Measurements from ENCODE around the gene LMX1A.

Gene LMX1A

GRCh38 chr1:165239873-165240272 is 116.6 kb downstream of the LMX1A start:
- no peak for ATAC-seq
- TF ChIP-seq POU6F1 (CRISPR knock-in tag; IDR thresholded peaks at IDR 0.05; ENCODE audit: borderline replicate concordance, low read depth) (no peak), ZC3H10 (CRISPR knock-in tag; IDR thresholded peaks at IDR 0.05) (no peak), TCF4 (CRISPR knock-in tag; IDR thresholded peaks at IDR 0.05; ENCODE audit: borderline replicate concordance) (no peak), ZNF70 (CRISPR knock-in tag; IDR thresholded peaks at IDR 0.05) (no peak), ZNF565 (CRISPR knock-in tag; conservative IDR thresholded peaks at IDR 0.05; ENCODE audit: low read depth) (no peak), TSHZ2 (CRISPR knock-in tag; IDR thresholded peaks at IDR 0.05) (no peak), BACH2 (CRISPR knock-in tag; IDR thresholded peaks at IDR 0.05; ENCODE audit: borderline replicate concordance) (no peak), PPARA (CRISPR knock-in tag; IDR thresholded peaks at IDR 0.05; ENCODE audit: borderline replicate concordance) (no peak)

GRCh38 chr1:165235777-165236291 is 120.7 kb downstream of the LMX1A start:
- TF ChIP-seq ARNTL (CRISPR knock-in tag; IDR thresholded peaks at IDR 0.05; ENCODE audit: borderline replicate concordance, low read depth), result no peak
- TF ChIP-seq ZC3H10 (CRISPR knock-in tag; IDR thresholded peaks at IDR 0.05), result no peak
- no peak for TF ChIP-seq OSR1 (CRISPR knock-in tag; IDR thresholded peaks at IDR 0.05)
- TF ChIP-seq ZNF565 (CRISPR knock-in tag; conservative IDR thresholded peaks at IDR 0.05; ENCODE audit: low read depth), result no peak
- no peak for TF ChIP-seq PPARA (CRISPR knock-in tag; IDR thresholded peaks at IDR 0.05; ENCODE audit: borderline replicate concordance)
- no peak for TF ChIP-seq SNAI2 (CRISPR knock-in tag; IDR thresholded peaks at IDR 0.05)
- no peak for TF ChIP-seq TCF4 (CRISPR knock-in tag; IDR thresholded peaks at IDR 0.05; ENCODE audit: borderline replicate concordance)
- no peak for TF ChIP-seq ZNF8 (CRISPR knock-in tag; IDR thresholded peaks at IDR 0.05)
- no peak for TF ChIP-seq PATZ1 (CRISPR knock-in tag; IDR thresholded peaks at IDR 0.05; ENCODE audit: borderline replicate concordance)
- no peak for TF ChIP-seq CREB5 (CRISPR knock-in tag; IDR thresholded peaks at IDR 0.05; ENCODE audit: low read depth)
- peak; percentile 51 for ATAC-seq

GRCh38 chr1:165235155-165235776 is 121.2 kb downstream of the LMX1A start:
- peak; percentile 25; the same call in 2 of the 3 replicates for ATAC-seq
- TF ChIP-seq ESRRG (CRISPR knock-in tag; IDR thresholded peaks at IDR 0.05), result no peak
- TF ChIP-seq OSR1 (CRISPR knock-in tag; IDR thresholded peaks at IDR 0.05), result no peak
- TF ChIP-seq ZC3H10 (CRISPR knock-in tag; IDR thresholded peaks at IDR 0.05), result no peak
- TF ChIP-seq CSDC2 (CRISPR knock-in tag; IDR thresholded peaks at IDR 0.05), result no peak
- TF ChIP-seq TCF4 (CRISPR knock-in tag; IDR thresholded peaks at IDR 0.05; ENCODE audit: borderline replicate concordance), result no peak
- TF ChIP-seq PATZ1 (CRISPR knock-in tag; IDR thresholded peaks at IDR 0.05; ENCODE audit: borderline replicate concordance), result no peak
- no peak for TF ChIP-seq RARB (CRISPR knock-in tag; IDR thresholded peaks at IDR 0.05)
- no peak for TF ChIP-seq TOX (CRISPR knock-in tag; IDR thresholded peaks at IDR 0.05; ENCODE audit: borderline replicate concordance)
- TF ChIP-seq ZNF565 (CRISPR knock-in tag; conservative IDR thresholded peaks at IDR 0.05; ENCODE audit: low read depth), result no peak
- TF ChIP-seq CREB5 (CRISPR knock-in tag; IDR thresholded peaks at IDR 0.05; ENCODE audit: low read depth), result no peak
- no peak for TF ChIP-seq SNAI2 (CRISPR knock-in tag; IDR thresholded peaks at IDR 0.05)
- TF ChIP-seq ZNF8 (CRISPR knock-in tag; IDR thresholded peaks at IDR 0.05), result no peak
- no peak for TF ChIP-seq GLIS3 (CRISPR knock-in tag; IDR thresholded peaks at IDR 0.05)
- no peak for TF ChIP-seq TSHZ2 (CRISPR knock-in tag; IDR thresholded peaks at IDR 0.05)
- TF ChIP-seq ZFP3 (CRISPR knock-in tag; IDR thresholded peaks at IDR 0.05), result no peak
